Measurements from ENCODE around the gene IFIT5.
"Not testable (repeated sequence)": the region's sequence is repeated elsewhere in the genome, so short reads cannot be mapped to it uniquely, and the experiment has no call there.

The IFIT5 gene

GRCh38 chr10:89414146-89414878 is at the start of gene IFIT5:
IFIT5 (plus strand) TSS chr10:89414568; CDS start chr10:89414799, 231 bp downstream.
- DNase-seq (ENCODE audit: low spot score) = peak; percentile 68

- DNase-seq (ENCODE audit: low spot score) = peak; percentile 66
Measured at GRCh38 chr10:89367529-89367928, 46.8 kb upstream of the IFIT5 start.

GRCh38 chr10:89368129-89368528 is 46.2 kb upstream of the IFIT5 start:
- DNase-seq (ENCODE audit: low spot score) = no peak

- DNase-seq (ENCODE audit: low spot score) = peak; percentile 33
Measured at GRCh38 chr10:89369156-89370105, 44.9 kb upstream of the IFIT5 start.

- DNase-seq (ENCODE audit: low spot score) = no peak
Measured at GRCh38 chr10:89371079-89371478, 43.3 kb upstream of the IFIT5 start.

- no peak for DNase-seq (ENCODE audit: low spot score)
Measured at GRCh38 chr10:89371987-89372386, 42.4 kb upstream of the IFIT5 start.

GRCh38 chr10:89373916-89374711 is 40.3 kb upstream of the IFIT5 start:
- DNase-seq (ENCODE audit: low spot score) = no peak

- DNase-seq (ENCODE audit: low spot score) = no peak
Measured at GRCh38 chr10:89374713-89375141, 39.6 kb upstream of the IFIT5 start.

GRCh38 chr10:89377705-89378637 is 36.4 kb upstream of the IFIT5 start, which contains the start of gene IFIT1B:
IFIT1B (plus strand) TSS chr10:89378056; CDS start chr10:89378136, 80 bp downstream.
- no peak for DNase-seq (ENCODE audit: low spot score)

GRCh38 chr10:89379103-89379502 is 35.3 kb upstream of the IFIT5 start:
- DNase-seq (ENCODE audit: low spot score) = no peak

GRCh38 chr10:89382757-89383156 is 31.6 kb upstream of the IFIT5 start:
- DNase-seq (ENCODE audit: low spot score) = no peak

GRCh38 chr10:89384474-89385340 is 29.7 kb upstream of the IFIT5 start:
- DNase-seq (ENCODE audit: low spot score) = no peak

GRCh38 chr10:89388806-89389205 is 25.6 kb upstream of the IFIT5 start:
- DNase-seq (ENCODE audit: low spot score) = no peak

- DNase-seq (ENCODE audit: low spot score) = peak; percentile 31
Measured at GRCh38 chr10:89389254-89389653, 25.1 kb upstream of the IFIT5 start.

GRCh38 chr10:89390476-89391225 is 23.7 kb upstream of the IFIT5 start:
- no peak for DNase-seq (ENCODE audit: low spot score)

- DNase-seq (ENCODE audit: low spot score) = not testable (repeated sequence)
Measured at GRCh38 chr10:89391226-89391576, 23.2 kb upstream of the IFIT5 start.

- peak; percentile 76 for DNase-seq (ENCODE audit: low spot score)
Measured at GRCh38 chr10:89391907-89392756, 22.2 kb upstream of the IFIT5 start, which contains the start of gene IFIT1. IFIT1 (plus strand) TSS chr10:89392623; CDS start chr10:89392713, 90 bp downstream.

- no peak for DNase-seq (ENCODE audit: low spot score)
Measured at GRCh38 chr10:89392974-89393373, 21.4 kb upstream of the IFIT5 start.

All from CD4-positive, alpha-beta T cell treated with Interleukin-15 for 4 hours (primary cell).